Mesodermal cell (in vitro differentiated cells): ENCODE results near the gene DYNLT2.

Experiments
- H3K27ac ChIP-seq: 2 replicates; pipeline ENCODE4 v1.7.0; 2013; ENCODE audit warnings: mild to moderate bottlenecking, low read depth, low read length, moderate library complexity; ENCODE audit not compliant: severe bottlenecking
- H3K36me3 ChIP-seq: 2 replicates; pipeline ENCODE4 v1.7.1; 2013; ENCODE audit warnings: mild to moderate bottlenecking, low read length, moderate library complexity; ENCODE audit not compliant: control insufficient read depth, insufficient read depth
- H3K4me1 ChIP-seq: one replicate; pipeline ENCODE4 v1.7.1; 2013; ENCODE audit warnings: mild to moderate bottlenecking, low read length; ENCODE audit not compliant: insufficient read depth, control insufficient read depth, poor library complexity, severe bottlenecking
- H3K4me3 ChIP-seq: 2 replicates; pipeline ENCODE4 v1.7.0; 2013; ENCODE audit warnings: low read length, control low read depth, mild to moderate bottlenecking; ENCODE audit not compliant: insufficient read depth, poor library complexity, severe bottlenecking; ENCODE audit errors: extremely low read depth
- H3K9me3 ChIP-seq: 2 replicates; pipeline ENCODE4 v1.7.1; 2013; ENCODE audit warnings: mild to moderate bottlenecking, low read length, moderate library complexity; ENCODE audit not compliant: control insufficient read depth
- WGBS, 2 experiments: methylation state at CpG; one replicate each; pipeline ENCODE4 v1.1.5; 2013; ENCODE audit warnings: missing lambda C conversion rate in 2 of 2; ENCODE audit not compliant: insufficient coverage in 2 of 2; 5-methylcytosine and 5-hydroxymethylcytosine counted together

Gene DYNLT2

GRCh38 chr6:169791721-169792131, 40.4 kb upstream of the DYNLT2 start:
- no peaks in the 10 kb centered on the region for H3K36me3 ChIP-seq
- WGBS, 2 experiments = 83 to 85% methylated on average over 2 to 6 of the region's 6 CpGs
- H3K4me1 ChIP-seq = no peaks in the 10 kb centered on the region
- H3K9me3 ChIP-seq = no peaks in the 10 kb centered on the region
- no peak overlapping the region for H3K27ac ChIP-seq
- H3K4me3 ChIP-seq = no peak overlapping the region

- no peak overlapping the region for H3K27ac ChIP-seq
- peak overlapping the region; percentile 29 for H3K4me3 ChIP-seq
- no peaks in the 10 kb centered on the region for H3K4me1 ChIP-seq
- 3 to 4% methylated on average over 46 to 53 of the region's 61 CpGs for WGBS, 2 experiments
- no peaks in the 10 kb centered on the region for H3K36me3 ChIP-seq
- H3K9me3 ChIP-seq = no peaks in the 10 kb centered on the region
These were observed 38.9 kb upstream of the DYNLT2 start for GRCh38 chr6:169789944-169790927.

DNA sequence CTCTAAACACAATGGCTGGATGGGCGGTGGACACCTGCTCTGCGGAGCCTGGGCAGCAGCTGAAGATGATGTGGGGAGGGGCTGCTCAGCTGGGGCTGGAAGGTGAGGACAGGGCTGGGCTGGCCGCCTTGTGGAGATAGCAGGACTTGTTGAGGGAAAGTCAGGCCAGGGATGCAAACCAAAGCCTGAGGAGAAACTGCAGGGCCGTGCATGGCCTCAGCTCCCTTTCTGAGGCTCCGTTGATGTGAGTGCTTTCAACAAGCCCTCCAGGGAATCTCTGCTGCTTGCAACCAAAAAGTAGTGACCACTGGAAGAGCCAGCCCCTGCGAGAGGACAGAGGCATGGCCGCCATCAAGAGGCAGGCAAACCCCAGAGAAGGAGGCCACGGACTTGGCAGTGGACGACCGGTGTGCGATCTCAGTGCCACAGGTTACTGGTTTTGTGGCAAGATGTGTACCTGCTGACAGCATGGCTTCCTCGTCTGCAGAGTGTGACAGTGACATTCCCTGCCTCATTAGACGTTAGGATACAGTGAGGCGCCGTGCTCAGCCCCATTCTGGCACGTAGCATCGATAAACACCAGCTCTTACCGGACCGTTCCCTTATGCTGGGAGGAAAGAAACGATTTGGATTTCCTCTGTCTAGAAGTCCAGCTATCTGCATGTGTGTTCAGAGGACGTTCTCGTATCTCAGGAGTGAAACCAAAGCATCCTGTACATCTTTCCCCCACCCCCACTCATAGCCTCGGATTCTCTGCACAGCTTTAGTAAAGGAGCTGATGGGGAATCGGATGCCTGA, 38.0 kb upstream of the DYNLT2 start:
- 88 to 89% methylated on average over 22 to 24 of the region's 24 CpGs for WGBS, 2 experiments
- H3K27ac ChIP-seq = no peak overlapping the region
- H3K4me3 ChIP-seq = peak overlapping the region; percentile 29
- no peaks in the 10 kb centered on the region for H3K9me3 ChIP-seq
- no peaks in the 10 kb centered on the region for H3K4me1 ChIP-seq
- no peaks in the 10 kb centered on the region for H3K36me3 ChIP-seq

GRCh38 chr6:169788809-169789145, 37.4 kb upstream of the DYNLT2 start:
- WGBS, 2 experiments = 86 to 91% methylated on average over 4 of the region's 4 CpGs
- H3K9me3 ChIP-seq = no peaks in the 10 kb centered on the region
- H3K27ac ChIP-seq = no peak overlapping the region
- H3K4me3 ChIP-seq = no peak overlapping the region
- no peaks in the 10 kb centered on the region for H3K36me3 ChIP-seq
- H3K4me1 ChIP-seq = no peaks in the 10 kb centered on the region

GRCh38 chr6:169787797-169788196, 36.4 kb upstream of the DYNLT2 start:
- Histone ChIP-seq H3K9me3 (no peaks in the 10 kb centered on the region), H3K36me3 (no peaks in the 10 kb centered on the region), H3K4me3 (no peak overlapping the region), H3K4me1 (no peaks in the 10 kb centered on the region), H3K27ac (no peak overlapping the region)
- WGBS, 2 experiments = 89 to 94% methylated on average over 6 to 7 of the region's 7 CpGs

DNA sequence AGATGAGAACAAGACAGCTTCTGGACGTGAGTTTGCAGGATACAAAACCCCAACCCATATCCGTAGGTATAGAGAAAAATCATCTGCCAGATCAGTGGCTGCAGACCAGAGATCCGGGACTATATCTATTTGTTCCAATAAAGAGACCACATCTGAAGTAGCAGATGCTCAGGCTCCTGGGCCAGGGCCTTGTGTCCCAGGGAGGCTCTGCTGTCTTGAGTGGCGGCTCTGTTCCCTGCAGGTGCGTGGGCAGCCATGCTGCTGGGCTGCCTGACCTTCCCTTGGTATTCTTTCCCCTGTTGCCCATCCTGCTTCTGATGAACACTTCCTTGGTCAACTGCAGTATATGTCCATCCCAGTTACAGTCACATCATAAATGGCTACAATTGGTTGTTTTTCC, 35.0 kb upstream of the DYNLT2 start:
- Histone ChIP-seq H3K4me3 (no peak overlapping the region), H3K4me1 (no peaks in the 10 kb centered on the region), H3K9me3 (no peaks in the 10 kb centered on the region), H3K36me3 (no peaks in the 10 kb centered on the region), H3K27ac (no peak overlapping the region)
- WGBS, 2 experiments = 82 to 93% methylated on average over 4 to 5 of the region's 5 CpGs

GRCh38 chr6:169785566-169785965, 34.2 kb upstream of the DYNLT2 start:
- Histone ChIP-seq H3K9me3 (no peaks in the 10 kb centered on the region), H3K36me3 (no peaks in the 10 kb centered on the region), H3K27ac (no peak overlapping the region), H3K4me3 (no peak overlapping the region), H3K4me1 (no peaks in the 10 kb centered on the region)
- 94 to 96% methylated on average over 9 of the region's 9 CpGs for WGBS, 2 experiments

DNA sequence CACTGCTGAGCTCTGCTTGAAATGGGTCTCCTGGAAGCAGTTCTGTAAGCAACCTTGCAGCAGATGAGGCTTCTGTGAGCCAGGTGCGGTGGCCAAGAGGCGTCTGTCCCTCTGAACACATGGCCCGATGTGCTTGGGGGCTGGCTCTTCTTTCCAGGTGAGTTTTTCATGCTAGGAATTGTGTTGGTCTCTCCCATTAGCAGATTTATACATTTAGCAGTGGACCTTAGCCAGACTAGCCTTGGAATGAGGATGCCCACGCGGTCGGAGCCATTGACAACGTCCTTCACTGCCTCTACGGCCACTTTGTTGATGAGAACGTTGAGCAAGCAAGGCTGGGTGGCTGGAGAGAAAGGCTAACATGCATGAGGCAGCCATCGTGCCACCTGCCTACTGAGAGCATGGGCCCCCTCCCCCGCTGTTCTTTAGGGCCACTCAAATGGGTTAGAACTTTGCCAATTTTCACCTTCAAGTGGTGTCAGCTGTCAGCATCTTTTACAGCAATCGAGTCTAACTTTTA, 33.5 kb upstream of the DYNLT2 start:
- H3K36me3 ChIP-seq = no peaks in the 10 kb centered on the region
- no peaks in the 10 kb centered on the region for H3K9me3 ChIP-seq
- 86 to 95% methylated on average over 12 of the region's 12 CpGs for WGBS, 2 experiments
- no peaks in the 10 kb centered on the region for H3K4me1 ChIP-seq
- H3K4me3 ChIP-seq = no peak overlapping the region
- H3K27ac ChIP-seq = no peak overlapping the region

GRCh38 chr6:169783971-169784820, 32.8 kb upstream of the DYNLT2 start:
- H3K27ac ChIP-seq = no peak overlapping the region
- no peaks in the 10 kb centered on the region for H3K9me3 ChIP-seq
- H3K4me3 ChIP-seq = no peak overlapping the region
- no peaks in the 10 kb centered on the region for H3K36me3 ChIP-seq
- 94 to 96% methylated on average over 22 to 23 of the region's 23 CpGs for WGBS, 2 experiments
- no peaks in the 10 kb centered on the region for H3K4me1 ChIP-seq

- no peaks in the 10 kb centered on the region for H3K36me3 ChIP-seq
These were observed 32.0 kb upstream of the DYNLT2 start for GRCh38 chr6:169783401-169783800.

More at GRCh38 chr6:169783401-169783800, 32.0 kb upstream of the DYNLT2 start:
- no peaks in the 10 kb centered on the region for H3K4me1 ChIP-seq
- H3K9me3 ChIP-seq = no peaks in the 10 kb centered on the region
- H3K4me3 ChIP-seq = no peak overlapping the region
- H3K27ac ChIP-seq = no peak overlapping the region
- WGBS, 2 experiments = 95% methylated on average over 7 to 9 of the region's 9 CpGs
